Endothelial cell of umbilical vein (primary cell): ENCODE data around the gene SFMBT2.

Source experiments
- CTCF ChIP-seq, 2 donors: IDR thresholded peaks; 1 replicate in 1 of 2; 2 replicates in 1 of 2; pipeline ENCODE4 v1.5.1; 2011; ENCODE audit warnings: low read length in 2 of 2, mild to moderate bottlenecking in 2 of 2, moderate library complexity in 2 of 2, control low read depth in 1 of 2, inconsistent platforms in 1 of 2, low read depth in 1 of 2; ENCODE audit not compliant: insufficient read depth in 1 of 2; ENCODE audit errors: extremely low read depth in 1 of 2
- EZH2 ChIP-seq: IDR thresholded peaks from 2 replicates; pipeline ENCODE4 v1.6.1; 2012; ENCODE audit warnings: borderline replicate concordance, low read depth, mild to moderate bottlenecking, moderate library complexity, low read length, inconsistent platforms; ENCODE audit not compliant: severe bottlenecking
- POLR2A ChIP-seq: IDR thresholded peaks from 2 replicates; pipeline ENCODE4 v1.6.1; 2012; ENCODE audit warnings: low read depth, mild to moderate bottlenecking, control low read depth, low read length

- TF ChIP-seq POLR2A (no peak), CTCF (IDR thresholded peaks at IDR 0.05; ENCODE audit: extremely low read depth in 1 of 2, insufficient read depth in 1 of 2, low read depth in 1 of 2, low read length in 2 of 2) (no peak), EZH2 (no peak)
These were observed 27.6 kb upstream of the SFMBT2 start for GRCh38 chr10:7438196-7438986.
